Measurements from ENCODE around the gene DNPH1. TPM values are rescaled to one million over a fixed set of nuclear protein-coding genes. Genes with fewer than 3 reads are reported as not detected.

Gene DNPH1
- total RNA-seq, 4 donors from 2014 or later = 57.0 to 88.1 (median 74.7) TPM

DNA sequence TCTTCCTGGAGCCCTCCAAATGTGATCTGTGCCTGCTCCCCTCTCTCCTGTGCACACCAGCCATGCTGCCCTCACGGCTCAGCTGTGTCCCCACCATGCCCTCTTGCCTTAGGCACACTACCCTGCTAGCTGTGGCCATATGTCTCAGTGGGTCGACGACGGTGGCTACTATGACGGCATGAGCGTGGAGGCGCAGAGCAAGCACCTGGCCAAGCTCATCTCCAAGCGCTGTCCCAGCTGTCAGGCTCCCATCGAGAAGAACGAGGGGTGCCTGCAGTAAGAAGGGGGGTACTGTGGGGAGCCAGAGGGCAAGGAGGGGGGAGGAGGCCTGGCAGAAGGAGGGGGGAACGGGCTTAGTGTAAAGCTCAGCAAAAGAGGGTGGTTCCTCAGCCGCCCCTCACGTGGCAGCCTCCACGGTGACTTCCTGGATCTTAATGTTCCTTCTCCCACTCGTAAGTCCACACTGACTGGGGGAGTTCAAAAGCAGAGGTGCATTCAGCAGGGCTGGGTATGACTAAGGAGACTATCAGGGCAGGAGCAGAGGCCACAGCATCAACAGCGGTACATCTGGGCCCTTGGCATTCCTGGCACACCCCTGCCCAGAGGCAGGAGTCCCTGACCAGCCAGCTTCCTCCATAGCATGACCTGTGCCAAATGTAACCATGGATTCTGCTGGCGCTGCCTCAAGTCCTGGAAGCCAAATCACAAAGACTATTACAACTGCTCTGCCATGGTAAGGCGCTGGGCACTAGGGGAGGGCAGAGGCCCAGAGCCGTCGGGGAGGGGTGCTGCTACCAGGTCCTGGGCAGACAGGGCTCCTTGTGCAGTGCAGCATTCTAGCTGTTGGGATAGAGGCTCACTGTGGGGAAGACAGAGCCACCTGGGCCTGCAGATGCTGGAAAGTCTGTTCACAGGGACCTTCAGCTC, 8.0 kb downstream of the DNPH1 start:
- ATAC-seq (ENCODE audit: low FRiP score) (no peak), DNase-seq (ENCODE audit: low spot score) (no peak)
- TF ChIP-seq, protein P1, sequence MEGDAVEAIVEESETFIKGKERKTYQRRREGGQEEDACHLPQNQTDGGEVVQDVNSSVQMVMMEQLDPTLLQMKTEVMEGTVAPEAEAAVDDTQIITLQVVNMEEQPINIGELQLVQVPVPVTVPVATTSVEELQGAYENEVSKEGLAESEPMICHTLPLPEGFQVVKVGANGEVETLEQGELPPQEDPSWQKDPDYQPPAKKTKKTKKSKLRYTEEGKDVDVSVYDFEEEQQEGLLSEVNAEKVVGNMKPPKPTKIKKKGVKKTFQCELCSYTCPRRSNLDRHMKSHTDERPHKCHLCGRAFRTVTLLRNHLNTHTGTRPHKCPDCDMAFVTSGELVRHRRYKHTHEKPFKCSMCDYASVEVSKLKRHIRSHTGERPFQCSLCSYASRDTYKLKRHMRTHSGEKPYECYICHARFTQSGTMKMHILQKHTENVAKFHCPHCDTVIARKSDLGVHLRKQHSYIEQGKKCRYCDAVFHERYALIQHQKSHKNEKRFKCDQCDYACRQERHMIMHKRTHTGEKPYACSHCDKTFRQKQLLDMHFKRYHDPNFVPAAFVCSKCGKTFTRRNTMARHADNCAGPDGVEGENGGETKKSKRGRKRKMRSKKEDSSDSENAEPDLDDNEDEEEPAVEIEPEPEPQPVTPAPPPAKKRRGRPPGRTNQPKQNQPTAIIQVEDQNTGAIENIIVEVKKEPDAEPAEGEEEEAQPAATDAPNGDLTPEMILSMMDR (IDR thresholded peaks at IDR 0.05) = no peak

DNA sequence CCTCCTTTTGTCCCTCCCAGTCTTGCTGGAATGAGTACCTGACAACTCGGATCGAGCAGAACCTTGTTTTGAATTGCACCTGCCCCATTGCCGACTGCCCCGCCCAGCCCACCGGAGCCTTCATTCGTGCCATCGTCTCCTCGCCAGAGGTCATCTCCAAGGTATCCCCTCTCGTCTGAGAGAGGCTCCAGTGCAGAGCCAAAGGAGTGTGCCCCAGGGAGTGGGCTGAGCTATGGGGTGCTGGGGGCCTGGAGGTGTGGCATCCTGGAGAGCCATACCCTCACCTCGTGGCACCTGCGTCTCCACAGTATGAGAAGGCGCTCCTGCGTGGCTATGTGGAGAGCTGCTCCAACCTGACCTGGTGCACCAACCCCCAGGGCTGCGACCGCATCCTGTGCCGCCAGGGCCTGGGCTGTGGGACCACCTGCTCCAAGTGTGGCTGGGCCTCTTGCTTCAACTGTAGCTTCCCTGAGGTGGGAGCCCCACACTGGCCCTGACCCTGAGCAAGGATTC, 8.8 kb downstream of the DNPH1 start:
- DNase-seq (ENCODE audit: low spot score) = no peak
- TF ChIP-seq, protein P1 (IDR thresholded peaks at IDR 0.05) = no peak
- no peak for ATAC-seq (ENCODE audit: low FRiP score)

DNA sequence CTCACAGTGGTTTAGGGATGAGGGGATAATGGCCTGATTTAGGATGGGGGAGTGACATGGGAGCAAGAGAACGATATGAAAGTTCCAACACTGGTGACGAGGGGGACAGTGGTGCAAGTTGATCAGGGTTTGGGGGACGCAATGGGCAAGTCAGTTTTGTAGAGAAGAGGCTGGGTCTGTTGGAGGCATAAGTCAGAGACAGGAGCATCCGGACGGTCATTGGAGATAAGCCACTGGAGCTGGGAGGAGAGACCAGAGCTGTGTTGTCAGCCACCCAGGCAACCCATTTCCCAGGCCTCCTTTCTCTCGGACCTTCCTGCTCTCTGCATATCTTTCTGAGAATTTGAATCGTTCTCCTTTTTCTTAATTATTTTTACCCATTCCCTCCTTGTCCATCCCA, 9.5 kb downstream of the DNPH1 start:
- TF ChIP-seq, protein P1 (IDR thresholded peaks at IDR 0.05) = no peak
- no peak for ATAC-seq (ENCODE audit: low FRiP score)
- no peak for DNase-seq (ENCODE audit: low spot score)

DNA sequence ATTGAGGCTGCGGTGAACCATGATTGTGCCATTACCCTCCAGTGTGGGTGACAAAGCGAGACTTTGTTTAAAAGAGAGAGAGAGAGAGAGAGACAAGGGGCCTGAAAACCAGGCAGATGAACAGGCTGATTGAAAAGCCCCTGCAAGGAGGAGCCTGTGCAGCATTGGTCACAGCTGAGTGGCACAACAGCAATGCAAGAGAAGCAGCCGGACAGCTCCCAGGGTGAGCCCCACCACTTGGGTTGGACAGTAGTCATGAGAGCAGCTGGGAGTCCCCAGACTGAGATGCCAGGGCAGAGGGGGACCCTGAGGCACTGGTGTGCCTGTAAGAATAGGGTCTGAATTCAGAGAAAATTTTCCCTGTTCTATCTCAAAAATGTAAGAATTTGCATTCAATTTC, 10.2 kb downstream of the DNPH1 start:
- no peak for ATAC-seq (ENCODE audit: low FRiP score)
- TF ChIP-seq, protein P1 (IDR thresholded peaks at IDR 0.05) = no peak
- no peak for DNase-seq (ENCODE audit: low spot score)

DNA sequence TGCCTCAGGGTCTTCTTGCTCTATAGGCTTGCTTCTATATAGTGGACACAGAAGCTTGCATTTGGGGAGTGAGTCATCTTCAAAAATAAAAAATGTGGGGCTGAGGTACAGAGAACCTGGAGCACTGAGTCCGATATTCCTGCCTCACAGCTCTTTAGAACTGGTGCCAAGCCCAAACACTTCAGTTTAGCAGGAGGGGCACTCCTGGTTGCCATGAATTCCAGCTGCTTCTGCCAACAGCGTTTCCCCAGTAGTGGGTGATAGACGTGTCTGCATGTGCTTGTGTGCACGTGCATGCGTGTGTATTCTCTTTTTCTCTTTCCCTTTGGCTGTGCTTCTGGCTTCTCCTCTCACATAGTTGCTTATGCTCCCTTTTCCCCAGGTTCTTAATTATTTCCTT, 11.9 kb downstream of the DNPH1 start:
- TF ChIP-seq, protein P1 (IDR thresholded peaks at IDR 0.05) = no peak
- no peak for DNase-seq (ENCODE audit: low spot score)

DNA sequence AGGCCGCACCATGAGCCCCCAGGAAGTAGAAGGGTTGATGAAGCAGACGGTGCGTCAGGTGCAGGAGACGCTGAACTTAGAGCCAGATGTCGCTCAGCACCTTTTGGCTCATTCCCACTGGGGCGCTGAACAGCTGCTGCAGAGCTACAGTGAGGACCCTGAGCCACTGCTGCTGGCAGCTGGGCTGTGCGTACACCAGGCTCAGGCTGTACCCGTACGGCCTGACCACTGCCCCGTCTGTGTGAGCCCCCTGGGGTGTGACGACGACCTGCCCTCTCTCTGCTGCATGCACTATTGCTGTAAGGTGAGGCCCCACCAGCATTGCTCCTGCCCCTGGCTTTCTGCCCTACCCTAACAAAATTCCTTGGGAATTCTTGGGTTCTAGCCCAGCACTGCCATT, 13.1 kb downstream of the DNPH1 start:
- TF ChIP-seq, protein P1 (IDR thresholded peaks at IDR 0.05) = no peak
- ATAC-seq (ENCODE audit: low FRiP score) (no peak), DNase-seq (ENCODE audit: low spot score) (no peak)

More for the DNA sequence above, 11.9 kb downstream of the DNPH1 start:
- no peak for ATAC-seq (ENCODE audit: low FRiP score)

DNA sequence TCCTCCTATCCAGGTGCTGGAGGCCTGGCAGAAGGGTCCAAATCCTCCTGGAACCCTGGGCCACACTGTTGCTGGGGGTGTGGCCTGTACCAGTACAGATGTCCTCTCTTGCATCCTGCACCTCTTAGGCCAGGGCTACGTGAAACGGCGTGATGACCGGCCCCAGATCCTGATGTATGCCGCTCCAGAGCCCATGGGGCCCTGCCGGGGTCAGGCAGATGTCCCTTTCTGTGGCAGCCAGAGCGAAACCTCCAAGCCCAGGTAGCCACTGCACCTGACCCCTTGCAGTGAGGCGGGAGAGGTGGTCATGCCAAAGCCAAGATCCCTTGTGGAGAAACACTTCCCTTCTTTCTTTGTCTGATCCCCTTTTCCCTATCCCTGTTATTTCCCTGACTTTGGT, 14.2 kb downstream of the DNPH1 start:
- no peak for DNase-seq (ENCODE audit: low spot score)
- TF ChIP-seq, protein P1 (IDR thresholded peaks at IDR 0.05) = no peak
- ATAC-seq (ENCODE audit: low FRiP score) = no peak
